Panc1 (cell line): ENCODE data around the gene CDH12. TPM values are rescaled to one million over a fixed set of nuclear protein-coding genes. Genes with fewer than 3 reads are reported as not detected.

ENCODE experiments used
- ATAC-seq: fragments of 200-7000 bp; cut with Tn5 transposase; 2 replicates; pipeline ENCODE4 v1.9.1; 2020; ENCODE audit warnings: mild to moderate bottlenecking, moderate library complexity
- BruUV-seq: library from RNA; stranded (reverse); fragments of 400-500 nt; replicated peaks from 2 replicates; lab custom pipeline; 2021; lab: Mats Ljungman, UMichigan
- CTCF ChIA-PET: fragments of 300-600 bp; sonication (Branson Sonifier 250); formaldehyde crosslinking; loops from one replicate; lab custom pipeline; 2022; ENCODE audit warnings: antibody characterized with exemption; lab: Charles Lee
- POLR2A ChIA-PET: fragments of 300-600 bp; sonication (Branson Sonifier 250); formaldehyde crosslinking; loops from one replicate; lab custom pipeline; 2022; ENCODE audit warnings: antibody characterized with exemption; lab: Charles Lee
- DNase-seq: peaks from one replicate; pipeline ENCODE4 v3.0.0-alpha.2; 2010; ENCODE audit warnings: low read depth, low spot score
- H3K27ac ChIP-seq: 2 replicates; pipeline ENCODE4 v1.5.1; 2011; ENCODE audit warnings: mild to moderate bottlenecking, low read length, inconsistent platforms
- H3K27me3 ChIP-seq: fragments of 200-500 bp; sonication (Bioruptor generic); 2 replicates; pipeline ENCODE4 v1.6.0; 2014; ENCODE audit warnings: low read length, inconsistent platforms; ENCODE audit not compliant: control insufficient read depth, insufficient read depth
- H3K36me3 ChIP-seq: fragments of 200-500 bp; sonication (Bioruptor generic); 2 replicates; pipeline ENCODE4 v1.5.1; 2014; ENCODE audit warnings: inconsistent platforms, mild to moderate bottlenecking, low read length, moderate library complexity; ENCODE audit not compliant: control insufficient read depth, insufficient read depth
- H3K4me1 ChIP-seq: 2 replicates; pipeline ENCODE4 v1.5.1; 2011; ENCODE audit warnings: inconsistent platforms, mild to moderate bottlenecking, low read length, moderate library complexity; ENCODE audit not compliant: control insufficient read depth, insufficient read depth
- H3K4me3 ChIP-seq, 2 experiments: 2 replicates each; pipeline ENCODE4 v1.5.1; 2011 to 2012; ENCODE audit warnings: low read depth in 2 of 2, low read length in 2 of 2, mild to moderate bottlenecking in 2 of 2, inconsistent platforms in 1 of 2, moderate library complexity in 1 of 2
- H3K9me3 ChIP-seq: fragments of 200-500 bp; sonication (Bioruptor generic); 2 replicates; pipeline ENCODE4 v1.5.1; 2014; ENCODE audit warnings: low read depth, mild to moderate bottlenecking, inconsistent platforms, low read length, moderate library complexity; ENCODE audit not compliant: control insufficient read depth, insufficient read depth
- CTCF ChIP-seq: fragments of 450-650 bp; IDR thresholded peaks from 2 replicates; pipeline ENCODE4 v1.5.1; 2017; ENCODE audit warnings: mild to moderate bottlenecking
- POLR2AphosphoS5 ChIP-seq: IDR thresholded peaks from 2 replicates; pipeline ENCODE4 v1.6.1; 2012; ENCODE audit warnings: mild to moderate bottlenecking, low read depth, low read length, moderate library complexity
- REST ChIP-seq, 2 experiments: IDR thresholded peaks; 2 replicates each; pipeline ENCODE4 v1.6.1; 2011 to 2012; ENCODE audit warnings: low read depth in 2 of 2, control low read depth in 1 of 2, low read length in 1 of 2, mild to moderate bottlenecking in 1 of 2, moderate library complexity in 1 of 2; ENCODE audit not compliant: insufficient read depth in 1 of 2
- SIN3A ChIP-seq: IDR thresholded peaks from 2 replicates; pipeline ENCODE4 v1.6.1; 2012; ENCODE audit warnings: low read depth, mild to moderate bottlenecking, low read length, moderate library complexity, borderline replicate concordance; ENCODE audit not compliant: insufficient read depth
- TCF7L2 ChIP-seq: IDR thresholded peaks from 2 replicates; pipeline ENCODE4 v1.6.1; 2011; ENCODE audit warnings: mild to moderate bottlenecking, low read depth, low read length, inconsistent platforms
- in situ Hi-C: cut with HindIII; loops from 2 replicates; pipeline ENCODE4 v1.10.0; 2016; ENCODE audit warnings: low sequenced_read_pairs, low pct_unique_long_range_greater_than_20kb
- intact Hi-C: fragments of 100-400 bp; cut with micrococcal nuclease; formaldehyde crosslinking; loops from one replicate; pipeline ENCODE4 v1.10.0; 2022; ENCODE audit not compliant: unreplicated experiment
- total RNA-seq: library from RNA; stranded (reverse); gene quantifications from one replicate; pipeline ENCODE4 v1.2.1, GENCODE V29; 2021; ENCODE audit not compliant: unreplicated experiment

Gene CDH12
- total RNA-seq, 1 experiment from 2014 or later = not detected

- in situ Hi-C loops = no loop called here
- CTCF ChIA-PET = no interaction called here
- TF ChIP-seq SIN3A = no peak
- no peak for TF ChIP-seq REST (IDR thresholded peaks at IDR 0.05; ENCODE audit: insufficient read depth in 1 of 2, low read depth in 2 of 2, low read length in 1 of 2)
- no peak for TF ChIP-seq CTCF
- TF ChIP-seq TCF7L2 = no peak
- TF ChIP-seq POLR2AphosphoS5 = no peak
Observed at GRCh38 chr5:21844960-21845359, 1008.2 kb downstream of the CDH12 start.

GRCh38 chr5:21834863-21835262 lies 1018.3 kb downstream of the CDH12 start:
- ChIA-PET POLR2A (no interaction called here), CTCF (no interaction called here)
- no peak overlapping the region for H3K27ac ChIP-seq
- intact Hi-C loops (no loop called here), in situ Hi-C loops (no loop called here)
- H3K27me3 ChIP-seq = no peaks in the 10 kb centered on the region
- no peak overlapping the region for H3K4me3 ChIP-seq
- no peak for DNase-seq
- ATAC-seq = no peak
- H3K36me3 ChIP-seq = no peaks in the 10 kb centered on the region
- no peak for TF ChIP-seq POLR2AphosphoS5
- no peaks in the 10 kb centered on the region for H3K9me3 ChIP-seq
- H3K4me1 ChIP-seq = no peaks in the 10 kb centered on the region
- BruUV-seq = no TSS peak

More at GRCh38 chr5:21844960-21845359, 1008.2 kb downstream of the CDH12 start:
- Histone ChIP-seq H3K4me3 (no peak overlapping the region), H3K27me3 (no peaks in the 10 kb centered on the region), H3K4me1 (no peaks in the 10 kb centered on the region), H3K27ac (no peak overlapping the region), H3K9me3 (no peaks in the 10 kb centered on the region), H3K36me3 (no peaks in the 10 kb centered on the region)
- BruUV-seq = no TSS peak
- DNase-seq = no peak
- intact Hi-C loops = no loop called here
- no peak for ATAC-seq
- POLR2A ChIA-PET = no interaction called here

- Histone ChIP-seq H3K36me3 (no peaks in the 10 kb centered on the region), H3K9me3 (no peaks in the 10 kb centered on the region), H3K4me1 (no peaks in the 10 kb centered on the region), H3K27me3 (no peaks in the 10 kb centered on the region), H3K27ac (no peak overlapping the region), H3K4me3 (no peak overlapping the region)
- DNase-seq = no peak
- intact Hi-C loops (no loop called here), in situ Hi-C loops (no loop called here)
- TF ChIP-seq TCF7L2 = no peak
- no peak for TF ChIP-seq CTCF
- no peak for TF ChIP-seq POLR2AphosphoS5
- no peak for TF ChIP-seq REST (IDR thresholded peaks at IDR 0.05; ENCODE audit: insufficient read depth in 1 of 2, low read depth in 2 of 2, low read length in 1 of 2)
- TF ChIP-seq SIN3A = no peak
- BruUV-seq = no TSS peak
- no peak for ATAC-seq
- CTCF ChIA-PET = no interaction called here
- POLR2A ChIA-PET = no interaction called here
Observed at GRCh38 chr5:21831145-21831787, 1021.9 kb downstream of the CDH12 start.
